Lung (tissue), 12 donors: ENCODE data around the gene BRMS1. TPM values are rescaled to one million over a fixed set of nuclear protein-coding genes. Genes with fewer than 3 reads are reported as not detected.

Experiments used
- ATAC-seq: fragments of 200-7000 bp; cut with Tn5 transposase; one replicate; pipeline ENCODE4 v1.9.1; 2020; ENCODE audit warnings: moderate number of reproducible peaks; ENCODE audit not compliant: insufficient read depth, low FRiP score
- DNase-seq, 3 donors: peaks; one replicate each; pipeline ENCODE4 v3.0.0-alpha.2; 2013 to 2017
- H3K27ac ChIP-seq, 2 donors: one replicate each; pipeline ENCODE4 v1.5.1; 2013; ENCODE audit warnings: mild to moderate bottlenecking in 2 of 2, moderate library complexity in 2 of 2, control low read depth in 1 of 2, inconsistent platforms in 1 of 2, low read depth in 1 of 2, low read length in 1 of 2
- H3K27me3 ChIP-seq, 3 donors: one replicate each; pipeline ENCODE4 v1.5.1; 2013; ENCODE audit warnings: low read length in 2 of 3; ENCODE audit not compliant: control insufficient read depth in 3 of 3, insufficient read depth in 3 of 3
- H3K36me3 ChIP-seq, 4 donors: one replicate each; pipeline ENCODE4 v1.5.1; 2013; ENCODE audit warnings: low read length in 4 of 4, mild to moderate bottlenecking in 1 of 4, moderate library complexity in 1 of 4; ENCODE audit not compliant: control insufficient read depth in 4 of 4, insufficient read depth in 4 of 4
- H3K4me1 ChIP-seq, 5 donors: one replicate each; pipeline ENCODE4 v1.5.1; 2013; ENCODE audit warnings: low read length in 5 of 5, mild to moderate bottlenecking in 2 of 5, moderate library complexity in 1 of 5; ENCODE audit not compliant: control insufficient read depth in 5 of 5, insufficient read depth in 5 of 5
- H3K4me3 ChIP-seq: one replicate; pipeline ENCODE4 v1.5.1; 2013; ENCODE audit warnings: mild to moderate bottlenecking, control low read depth, moderate library complexity
- H3K9ac ChIP-seq, 2 donors: one replicate each; pipeline ENCODE4 v1.5.1; 2013; ENCODE audit warnings: low read length in 2 of 2, control low read depth in 1 of 2; ENCODE audit not compliant: insufficient read depth in 1 of 2
- H3K9me3 ChIP-seq, 4 donors: one replicate each; pipeline ENCODE4 v1.5.1; 2013; ENCODE audit warnings: low read length in 3 of 4, mild to moderate bottlenecking in 1 of 4, moderate library complexity in 1 of 4; ENCODE audit not compliant: control insufficient read depth in 4 of 4, insufficient read depth in 3 of 4
- CTCF ChIP-seq: IDR thresholded peaks from 2 replicates; pipeline ENCODE4 v1.5.1; 2012; ENCODE audit warnings: mild to moderate bottlenecking; ENCODE audit errors: control extremely low read depth, extremely low read depth
- WGBS, 2 donors: extraction: QIAGEN DNeasy Blood & Tissue Kit; methylation state at CpG; one replicate each; pipeline ENCODE4 v1.1.7; 2013; 5-methylcytosine and 5-hydroxymethylcytosine counted together
- polyA plus RNA-seq, 2 donors: library from polyadenylated mRNA; stranded (reverse); fragments of 200-250 nt; gene quantifications; one replicate each; pipeline ENCODE4 v1.2.1, GENCODE V29; 2013
- total RNA-seq, 2 donors: library from RNA; depleted of rRNA in 1 of 2; stranded (reverse); fragments of >200 nt in 1 of 2; gene quantifications; one replicate each; pipeline ENCODE4 v1.2.1, GENCODE V29; 2014 to 2021
- donor health status: control.
- donor health status: control.
- donor health status: Bipolar disorder and iron deficiency.
- donor health status: healthy.
- donor health status: DM: yes; HTN: yes; CAD: no.

The BRMS1 gene
- total and polyA plus RNA-seq, 4 donors: 23.7 to 88.7 (median 49.2) TPM

GRCh38 chr11:66310324-66310723 is 34.6 kb downstream of the BRMS1 start:
- ATAC-seq: no peak
- Histone ChIP-seq H3K9me3 (no peaks in the 10 kb centered on the region), H3K9ac (no peak overlapping the region), H3K4me1 (peaks cover 0 to 20% (median 0%) of the 10 kb centered on the region in 5 donors), H3K27ac (no peak overlapping the region), H3K27me3 (peaks cover 0 to 3% (median 0%) of the 10 kb centered on the region in 3 donors), H3K4me3 (no peak overlapping the region), H3K36me3 (no peaks in the 10 kb centered on the region)
- no peak for TF ChIP-seq CTCF
- DNase-seq: no peak
- 87 to 89% methylated on average over 8 of the region's 8 CpGs for WGBS, 2 donors

GRCh38 chr11:66309475-66309874 is 35.4 kb downstream of the BRMS1 start:
- Histone ChIP-seq H3K4me1 (peaks cover 0 to 12% (median 0%) of the 10 kb centered on the region in 5 donors), H3K9me3 (no peaks in the 10 kb centered on the region), H3K36me3 (no peaks in the 10 kb centered on the region), H3K9ac (no peak overlapping the region), H3K27ac (no peak overlapping the region), H3K27me3 (peaks cover 0 to 3% (median 0%) of the 10 kb centered on the region in 3 donors), H3K4me3 (no peak overlapping the region)
- DNase-seq: no peak
- no peak for TF ChIP-seq CTCF
- WGBS, 2 donors: 50 to 51% methylated on average over 3 of the region's 3 CpGs
- ATAC-seq: no peak

GRCh38 chr11:66302656-66303055 is 42.2 kb downstream of the BRMS1 start:
- no peaks in the 10 kb centered on the region for H3K36me3 ChIP-seq
- H3K9ac ChIP-seq: no peak overlapping the region
- H3K27ac ChIP-seq: no peak overlapping the region
- H3K4me1 ChIP-seq: no peaks in the 10 kb centered on the region
- 88 to 91% methylated on average over 12 of the region's 12 CpGs for WGBS, 2 donors
- ATAC-seq (no peak), DNase-seq (no peak)
- H3K4me3 ChIP-seq: no peak overlapping the region
- peaks cover 0 to 3% (median 0%) of the 10 kb centered on the region in 3 donors for H3K27me3 ChIP-seq
- no peak for TF ChIP-seq CTCF
- H3K9me3 ChIP-seq: no peaks in the 10 kb centered on the region

- Histone ChIP-seq H3K9me3 (no peaks in the 10 kb centered on the region), H3K36me3 (no peaks in the 10 kb centered on the region), H3K4me1 (no peaks in the 10 kb centered on the region), H3K9ac (no peak overlapping the region), H3K4me3 (no peak overlapping the region), H3K27ac (no peak overlapping the region), H3K27me3 (peaks cover 0 to 6% (median 0%) of the 10 kb centered on the region in 3 donors)
- ATAC-seq (no peak), DNase-seq (no peak)
- WGBS, 2 donors: 62 to 75% methylated on average over 3 of the region's 3 CpGs
- TF ChIP-seq CTCF: no peak
Measured at GRCh38 chr11:66299186-66299585, 45.7 kb downstream of the BRMS1 start.
